GM20000 (cell line): ENCODE measurements around the gene ITGA5.
A peak's percentile ranks its signal among the peaks of the same experiment; 100 is the strongest.

ENCODE experiments used
- DNase-seq: peaks from one replicate; pipeline ENCODE4 v3.0.0; 2012; ENCODE audit warnings: low spot score
- CTCF ChIP-seq: IDR thresholded peaks from 2 replicates; pipeline ENCODE4 v1.5.1; 2012; ENCODE audit warnings: mild to moderate bottlenecking, control low read depth; ENCODE audit errors: extremely low read depth, missing control alignments

ITGA5 gene

GRCh38 chr12:54360717-54361456 lies 58.2 kb downstream of the ITGA5 start:
- peak; percentile 30 for DNase-seq
- peak; percentile 73 for TF ChIP-seq CTCF

- no peak for TF ChIP-seq CTCF
- no peak for DNase-seq
These were observed 59.2 kb downstream of the ITGA5 start for GRCh38 chr12:54359762-54360351.

- peak; percentile 93 for DNase-seq
- TF ChIP-seq CTCF = no peak
These were observed 59.9 kb downstream of the ITGA5 start for GRCh38 chr12:54358945-54359761.

GRCh38 chr12:54358191-54358944 lies 60.7 kb downstream of the ITGA5 start:
- DNase-seq = peak; percentile 65
- TF ChIP-seq CTCF = no peak

GRCh38 chr12:54357506-54358190 lies 61.4 kb downstream of the ITGA5 start:
- TF ChIP-seq CTCF = no peak
- no peak for DNase-seq

GRCh38 chr12:54356951-54357356 lies 62.1 kb downstream of the ITGA5 start:
- no peak for DNase-seq

More at GRCh38 chr12:54356951-54357356, 62.1 kb downstream of the ITGA5 start:
- TF ChIP-seq CTCF = no peak
